ENCODE measurements around the gene CDK9.
"Not testable (repeated sequence)": the region's sequence is repeated elsewhere in the genome, so short reads cannot be mapped to it uniquely, and the experiment has no call there.

The CDK9 gene

DNA sequence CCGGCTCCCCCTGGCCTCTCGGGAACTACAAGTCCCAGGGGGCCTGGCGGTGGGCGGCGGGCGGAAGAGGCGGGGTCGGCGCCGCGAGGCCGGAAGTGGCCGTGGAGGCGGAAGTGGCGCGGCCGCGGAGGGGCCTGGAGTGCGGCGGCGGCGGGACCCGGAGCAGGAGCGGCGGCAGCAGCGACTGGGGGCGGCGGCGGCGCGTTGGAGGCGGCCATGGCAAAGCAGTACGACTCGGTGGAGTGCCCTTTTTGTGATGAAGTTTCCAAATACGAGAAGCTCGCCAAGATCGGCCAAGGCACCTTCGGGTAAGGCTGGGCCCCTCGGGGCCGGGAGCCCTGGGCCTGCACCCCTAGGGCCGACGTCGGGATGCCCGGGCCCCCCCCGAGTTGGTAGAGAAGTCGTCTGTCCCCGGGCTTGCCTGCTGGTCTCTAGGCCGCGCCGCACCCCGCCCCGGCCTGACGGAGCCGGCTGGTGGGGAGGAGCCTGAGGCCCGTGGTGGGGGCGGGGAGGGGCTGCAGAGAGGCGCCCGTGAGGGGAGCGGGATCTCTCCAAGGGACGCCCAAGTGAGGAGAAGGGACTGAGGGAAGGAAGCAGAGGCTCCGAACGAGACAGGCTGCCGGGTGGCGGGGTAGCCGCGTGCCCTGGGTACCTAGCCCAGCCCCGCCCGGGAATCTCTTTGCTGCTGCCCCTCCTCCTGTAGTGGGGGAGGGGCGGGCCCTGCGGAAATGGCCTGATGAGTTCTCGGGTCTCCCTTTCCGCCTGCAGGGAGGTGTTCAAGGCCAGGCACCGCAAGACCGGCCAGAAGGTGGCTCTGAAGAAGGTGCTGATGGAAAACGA is at the start of gene CDK9:
Gene CDK9 (plus strand): TSS at position 102 of the 840 bp plus-strand sequence. CDS start 115 bp downstream, at position 217.
- DNase-seq, result peak; percentile 83

DNA sequence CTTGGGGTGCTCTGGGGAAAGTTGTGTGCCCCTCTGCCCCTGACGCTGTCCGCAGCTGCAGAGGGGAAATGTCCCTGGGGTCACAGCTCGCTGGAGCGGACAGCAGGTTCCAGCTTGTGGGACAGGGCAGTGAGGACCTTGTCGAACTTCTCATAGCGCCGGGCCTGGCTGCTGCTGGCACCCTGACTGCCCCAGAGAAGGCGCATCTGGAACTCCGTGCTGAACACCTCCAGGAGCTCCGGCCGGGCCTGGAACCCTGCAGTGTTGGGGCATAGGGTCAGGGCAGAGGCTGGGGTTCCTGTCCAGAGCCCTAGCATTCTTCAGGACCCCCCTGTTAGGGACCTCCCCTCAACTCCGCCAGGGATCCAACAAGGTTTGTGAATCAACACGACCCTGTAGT is 47.2 kb upstream of the CDK9 start:
- DNase-seq, result no peak

DNA sequence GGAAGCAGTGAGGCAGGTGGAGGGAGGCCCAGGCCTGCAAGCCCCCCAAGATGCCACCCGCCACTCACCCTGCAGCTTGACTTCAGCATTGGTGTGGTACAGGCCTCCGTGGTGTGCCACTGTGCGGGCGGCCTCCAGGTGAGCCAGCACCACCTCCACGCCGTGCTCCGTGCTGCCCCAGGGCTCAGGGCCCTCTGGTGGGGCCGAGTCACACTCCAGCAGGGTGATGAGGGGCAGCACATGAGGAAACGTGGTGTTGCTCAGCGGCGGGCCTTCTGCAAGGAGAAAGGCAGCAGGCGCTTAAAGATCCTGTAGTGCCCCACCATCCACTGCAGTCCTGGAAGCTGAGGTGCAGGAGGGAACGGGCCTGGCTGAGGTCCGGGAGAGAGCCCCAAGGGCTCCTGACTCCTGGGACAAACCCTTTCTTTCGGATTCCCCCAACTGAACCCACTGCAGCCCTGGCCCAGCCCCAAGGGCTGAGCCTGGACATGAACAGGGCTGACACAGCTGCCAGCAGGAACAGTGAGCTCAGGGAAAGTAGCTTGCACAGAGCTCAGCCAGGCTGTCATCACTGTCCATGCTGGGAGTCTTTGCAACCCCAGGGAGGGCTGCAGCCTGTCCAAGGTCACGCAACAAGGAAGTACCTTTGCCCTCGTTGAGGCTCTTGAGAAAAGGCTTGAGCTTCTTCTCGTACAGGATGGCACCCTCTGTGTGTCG is 46.1 kb upstream of the CDK9 start:
- no peak for DNase-seq

DNA sequence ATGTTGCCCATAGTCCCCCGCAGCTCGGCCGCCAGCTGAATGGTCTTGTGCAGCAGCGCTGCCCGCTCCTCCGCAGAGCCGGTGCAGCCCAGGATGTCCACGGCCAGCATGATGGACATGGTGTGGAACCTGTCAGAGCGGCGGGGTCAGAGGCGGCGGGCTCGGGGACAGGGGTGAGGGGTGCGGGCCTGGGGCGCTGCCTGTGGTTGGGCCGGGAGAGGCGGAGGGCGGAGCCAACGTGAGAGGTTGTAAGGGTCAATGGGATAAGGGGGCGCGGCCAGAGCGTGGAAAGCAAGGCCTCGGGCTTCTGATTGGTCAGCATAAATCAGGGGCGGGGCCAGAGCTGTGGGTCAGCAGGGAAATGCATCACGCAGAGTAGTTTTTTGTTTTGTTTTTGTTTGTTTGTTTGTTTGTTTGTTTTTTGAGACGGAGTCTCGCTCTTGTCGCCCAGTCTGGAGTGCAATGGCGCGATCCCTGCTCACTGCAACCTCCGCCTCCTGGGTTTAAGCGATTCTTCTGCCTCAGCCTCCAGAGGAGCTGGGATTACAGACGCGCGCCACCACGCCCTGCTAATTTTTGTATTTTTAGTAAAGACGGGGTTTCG is 43.9 kb upstream of the CDK9 start:
- DNase-seq, result peak; percentile 43

DNA sequence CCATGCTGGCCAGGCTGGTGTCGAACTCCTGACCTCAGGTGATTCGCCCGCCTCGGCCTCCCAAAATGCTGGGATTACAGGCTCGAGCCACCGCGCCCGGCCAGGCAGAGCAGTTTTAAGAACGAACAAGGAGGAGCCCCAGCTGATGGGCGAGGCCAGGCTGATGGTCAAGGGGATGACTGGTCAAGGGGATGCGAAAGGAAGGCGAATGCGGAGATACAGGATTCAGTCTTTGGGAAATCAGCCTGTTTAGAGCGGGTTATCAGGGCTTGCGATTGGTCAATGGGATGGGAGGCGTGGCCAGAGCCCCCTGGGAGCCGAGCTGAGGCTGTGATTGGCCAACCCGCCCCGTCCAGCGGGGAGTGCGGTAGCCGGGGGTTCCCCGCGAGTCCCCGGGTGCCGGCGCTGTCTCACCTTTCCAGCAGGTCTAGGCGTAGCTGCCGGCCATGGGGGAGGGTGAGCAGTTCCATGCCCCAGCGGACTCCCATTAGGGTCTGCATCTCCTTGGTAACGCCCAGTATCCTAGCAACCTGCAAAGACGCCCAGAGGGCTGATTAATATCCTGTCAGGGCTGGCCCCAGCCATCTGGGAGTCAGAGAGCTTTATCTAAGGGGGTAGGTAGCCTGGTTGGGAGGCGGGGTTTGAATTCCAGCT is 43.3 kb upstream of the CDK9 start:
- DNase-seq, result peak; percentile 77

DNA sequence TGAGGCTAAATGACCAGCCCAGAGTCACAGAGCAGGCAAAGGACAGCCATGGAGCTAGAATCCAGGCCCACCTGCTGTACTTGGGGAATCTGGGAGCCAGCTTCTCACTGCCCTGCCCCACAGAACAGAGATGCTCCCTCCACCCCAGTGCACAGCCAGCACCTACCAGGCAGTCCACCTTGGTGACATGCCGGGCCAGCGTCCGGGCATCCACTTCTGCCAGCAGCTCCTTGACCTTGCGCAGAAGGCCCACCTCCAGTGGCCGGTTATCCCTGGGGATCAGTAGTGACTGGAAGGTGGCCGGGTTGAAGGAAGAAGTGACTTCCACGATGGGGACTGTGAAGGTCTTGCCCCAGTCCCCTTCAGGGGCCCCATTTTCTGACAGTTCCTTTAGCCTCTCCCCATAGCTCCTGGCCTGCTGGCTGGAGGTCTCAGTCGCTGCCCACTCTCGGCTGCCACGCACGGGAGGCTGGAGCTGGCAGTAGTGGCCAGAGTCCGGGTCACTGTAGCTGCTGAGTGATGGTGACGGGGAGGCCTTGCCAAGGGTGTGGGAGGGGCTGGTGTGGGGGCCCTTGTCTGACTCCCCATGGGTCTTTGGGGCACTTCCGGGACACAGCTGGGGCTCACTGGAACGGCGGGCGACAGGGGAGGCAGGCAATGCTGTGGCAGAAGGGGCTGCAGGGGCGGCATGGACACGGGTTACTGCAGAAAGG is 41.3 kb upstream of the CDK9 start:
- no peak for DNase-seq

DNA sequence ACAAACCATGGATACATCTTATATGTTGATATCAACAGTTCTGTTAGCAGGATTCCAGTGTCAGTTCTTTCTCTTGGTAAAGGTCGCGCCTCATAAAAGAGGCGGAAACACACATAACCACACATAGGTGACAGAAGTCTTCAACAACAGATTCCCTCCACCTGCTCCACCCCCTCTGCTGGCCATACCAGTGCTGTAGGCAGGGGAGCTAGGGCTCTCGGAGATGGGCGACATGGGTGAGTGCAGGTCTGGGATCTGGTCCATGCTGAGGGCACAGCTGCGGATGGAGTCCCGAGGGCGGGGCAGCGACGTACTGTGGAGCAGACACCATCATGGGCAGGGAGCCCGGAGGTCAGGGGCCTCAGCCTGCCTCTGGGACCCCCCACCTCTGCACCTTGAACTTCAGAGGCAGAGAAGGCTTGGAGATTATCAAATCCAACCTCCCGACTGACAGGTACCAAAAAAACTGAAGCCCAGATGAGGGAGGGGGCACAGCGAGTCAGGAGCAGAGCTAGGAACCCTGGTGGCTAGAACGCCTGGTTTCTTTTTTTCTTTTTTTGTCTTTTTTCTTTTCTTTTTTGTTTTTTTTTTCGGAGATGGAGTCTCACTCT is 38.8 kb upstream of the CDK9 start:
- DNase-seq, result no peak

DNA sequence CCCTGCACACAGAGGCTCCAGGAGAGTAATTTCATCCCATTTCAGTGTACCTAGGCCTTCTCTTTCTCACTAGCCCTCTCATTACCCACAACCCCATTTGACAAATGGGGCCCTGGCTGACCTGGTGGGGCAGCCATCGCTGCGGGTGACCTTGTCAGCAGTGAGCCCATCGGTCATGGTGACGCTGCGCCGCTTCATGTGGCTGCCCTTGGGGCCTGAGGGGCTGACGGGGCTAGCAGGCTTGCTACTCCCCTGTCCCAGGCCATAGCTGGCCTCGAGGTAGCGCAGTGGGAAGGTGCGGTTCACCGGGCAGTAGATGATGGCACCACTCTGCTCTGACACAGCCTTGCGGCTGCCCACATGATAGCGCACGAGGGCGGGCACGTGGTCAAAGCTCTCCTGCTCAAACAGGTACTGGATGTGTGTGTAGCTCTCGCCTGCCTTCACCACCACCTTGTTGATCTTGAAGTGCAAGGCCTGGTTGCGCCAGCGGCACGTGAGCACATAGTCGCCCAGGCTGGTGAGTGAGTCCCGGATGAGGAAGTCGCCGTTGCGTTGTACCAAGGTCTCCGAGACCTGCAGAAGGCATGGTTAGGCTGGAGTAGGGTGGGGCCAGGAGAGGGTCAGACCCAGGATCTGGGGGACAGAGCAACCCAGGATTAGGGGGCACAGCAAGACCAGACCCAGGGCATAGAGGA is 36.6 kb upstream of the CDK9 start:
- no peak for DNase-seq

DNA sequence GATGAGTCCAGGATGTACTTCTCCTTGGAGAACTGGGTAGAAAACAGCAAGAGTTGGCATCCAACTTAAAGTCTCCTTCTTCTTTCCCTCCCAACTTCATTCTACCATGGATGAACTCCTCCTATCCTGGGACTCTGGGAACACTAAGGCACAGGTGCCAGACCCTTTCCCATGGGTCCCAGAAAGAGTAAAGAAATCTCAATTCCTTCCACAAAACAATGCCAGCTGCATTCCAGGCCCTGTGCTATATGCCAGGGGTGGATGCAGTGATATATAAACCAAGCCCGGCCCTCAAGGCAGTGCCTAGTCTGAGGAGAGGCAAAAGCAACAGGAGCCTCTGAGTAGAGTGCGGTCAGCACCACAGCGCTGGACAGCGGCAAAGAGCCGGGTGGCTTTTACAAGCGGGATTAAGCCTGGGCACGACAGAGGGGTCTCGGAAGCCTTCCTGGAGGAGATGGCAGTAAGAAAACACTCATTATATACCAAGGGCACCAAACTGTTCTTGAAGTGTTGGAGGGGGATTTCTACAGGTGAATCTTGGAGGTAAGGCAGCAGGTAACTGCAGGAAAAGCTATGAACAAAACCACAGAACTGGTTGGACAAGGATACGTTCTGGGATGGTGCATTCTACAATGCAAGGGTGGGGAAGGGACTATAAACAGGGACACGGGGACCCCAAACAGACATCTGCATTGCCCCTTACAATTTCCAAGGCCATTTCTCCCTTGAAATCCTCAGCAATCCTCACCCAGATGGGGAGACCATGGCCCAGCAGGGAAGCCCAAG is 34.4 kb upstream of the CDK9 start:
- DNase-seq, result no peak

DNA sequence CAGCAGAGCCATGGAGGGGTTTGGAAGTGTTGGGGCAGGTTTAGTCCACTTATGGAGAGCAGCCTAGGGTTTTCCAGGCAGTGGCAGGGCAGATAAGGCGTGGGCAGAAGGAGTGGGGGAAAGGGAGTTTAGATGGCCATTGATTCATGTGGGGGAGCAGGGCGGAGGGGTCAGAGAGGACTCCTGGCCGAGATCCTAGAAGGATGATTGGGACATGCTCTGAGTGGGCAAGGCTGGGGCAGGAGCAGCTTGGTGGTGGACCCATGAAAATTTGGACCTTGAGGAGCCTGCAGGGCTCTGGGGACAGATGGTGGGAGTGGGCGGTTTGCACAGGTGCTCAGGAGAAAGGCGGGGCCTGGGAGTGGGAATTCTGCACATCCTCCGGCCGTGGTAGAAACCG is 32.7 kb upstream of the CDK9 start:
- no peak for DNase-seq

DNA sequence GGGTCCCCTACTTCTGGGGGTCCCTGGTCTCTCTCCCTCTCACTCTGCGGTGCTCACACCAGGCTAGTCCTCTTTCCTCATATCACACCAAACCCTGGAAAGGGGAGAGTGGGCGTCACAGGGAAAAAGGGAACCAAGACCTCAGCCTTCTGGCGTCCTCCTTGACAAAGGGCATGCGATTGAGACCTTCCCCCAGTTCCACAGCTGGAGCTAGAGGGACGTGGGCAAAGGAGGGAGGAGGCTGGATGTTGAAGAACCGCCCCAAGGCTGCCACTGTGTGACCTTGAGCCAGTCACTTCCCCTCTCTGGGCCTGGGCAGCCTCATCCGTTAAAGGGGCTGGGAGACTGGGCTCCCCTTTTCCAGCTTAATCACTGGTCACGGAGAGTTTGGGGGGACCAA is 32.2 kb upstream of the CDK9 start:
- no peak for DNase-seq

DNA sequence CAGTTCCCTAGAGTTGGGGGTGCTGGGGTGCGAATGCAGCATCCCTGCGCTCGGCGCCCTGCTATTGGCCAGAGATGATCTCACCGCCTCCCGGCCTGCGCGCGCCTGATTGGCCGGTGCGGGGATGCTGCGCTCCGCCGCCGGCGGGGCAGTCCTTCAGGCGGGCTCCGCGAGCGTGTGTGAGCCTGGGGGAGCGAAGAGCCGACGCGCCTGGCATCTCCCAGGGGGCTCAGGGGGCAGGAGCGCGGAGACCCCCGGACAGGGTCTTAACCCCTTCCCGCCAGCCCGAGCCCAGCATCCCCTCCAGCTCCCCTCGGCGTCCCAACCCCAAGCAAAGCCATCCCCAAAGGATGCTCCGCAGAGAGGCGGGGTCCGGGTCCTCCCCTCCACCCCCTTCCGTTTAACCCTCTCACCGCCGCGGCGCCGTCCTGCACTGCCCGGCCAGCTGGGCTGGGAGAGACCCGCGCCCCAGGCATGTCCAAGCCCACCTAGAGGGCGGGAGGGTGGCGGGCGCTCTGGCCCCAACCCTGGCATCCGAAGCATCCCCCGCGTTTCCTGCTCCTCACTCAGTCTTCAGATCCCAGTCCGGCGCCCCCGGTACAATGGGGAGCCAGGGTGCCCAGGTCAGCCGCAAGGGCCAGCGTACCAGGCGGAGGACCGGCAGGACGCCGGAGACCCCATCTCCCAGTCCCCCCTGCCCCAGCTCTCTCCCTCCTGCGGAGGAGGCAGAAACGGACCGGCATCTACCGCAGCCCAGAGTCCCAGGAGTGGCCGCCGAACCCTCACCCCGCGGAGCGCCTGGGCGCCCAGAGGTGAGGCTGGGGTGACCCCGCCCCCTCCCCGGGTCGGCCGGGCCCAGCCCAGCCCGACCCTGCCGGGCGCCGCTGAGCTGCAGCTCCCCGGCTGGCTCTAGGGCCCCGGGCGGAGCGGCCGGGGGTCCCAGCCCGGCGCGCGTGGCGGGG is 31.5 kb upstream of the CDK9 start:
- DNase-seq, result no peak

DNA sequence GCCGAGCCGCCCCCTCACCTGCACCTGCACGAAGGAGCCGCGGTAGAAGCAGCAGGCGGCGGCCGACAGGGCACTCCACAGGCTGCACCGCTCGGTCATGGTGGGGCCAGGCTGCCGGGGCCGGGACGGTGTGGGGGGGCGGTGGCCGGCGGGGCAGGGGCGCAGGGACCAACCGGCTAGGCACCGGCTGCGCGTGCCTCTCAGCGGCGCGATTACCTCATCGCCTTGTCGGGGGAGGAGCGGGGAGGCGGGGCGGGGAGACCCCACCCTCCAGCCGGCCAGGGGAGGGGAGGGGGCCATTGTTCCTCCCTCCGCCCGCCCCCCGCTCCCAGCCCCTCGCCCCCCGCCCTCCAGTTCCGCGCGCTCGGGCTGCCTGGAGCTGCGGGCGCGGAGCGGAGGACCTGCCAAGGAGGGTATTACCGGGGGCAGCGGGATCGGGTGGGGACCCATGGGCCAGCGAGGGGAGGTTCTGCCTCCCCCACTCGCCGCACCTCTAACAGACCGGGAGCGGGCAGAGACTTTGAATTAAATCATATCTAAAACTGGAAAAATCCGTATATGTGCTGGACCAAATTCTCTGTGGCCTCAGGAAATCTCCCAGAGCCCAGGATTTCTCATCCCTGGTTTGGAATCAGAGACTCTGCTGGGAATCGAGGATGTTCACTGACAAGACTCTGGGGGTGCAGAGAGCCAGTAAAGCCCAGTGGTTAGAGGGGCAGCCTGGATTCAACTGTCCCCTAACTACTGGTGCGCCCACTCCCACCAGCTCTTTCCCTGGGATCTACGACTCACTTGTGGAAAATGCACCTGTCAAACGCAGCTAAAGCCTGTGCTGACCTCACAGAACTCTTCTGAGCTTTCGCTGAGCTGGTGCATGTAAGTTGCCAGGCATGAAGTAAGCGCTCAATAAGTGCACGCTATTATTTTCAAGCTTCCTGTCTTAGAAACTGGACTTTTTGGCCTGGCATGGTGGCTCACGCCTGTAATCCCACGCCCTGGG is 30.5 kb upstream of the CDK9 start:
- DNase-seq, result no peak

DNA sequence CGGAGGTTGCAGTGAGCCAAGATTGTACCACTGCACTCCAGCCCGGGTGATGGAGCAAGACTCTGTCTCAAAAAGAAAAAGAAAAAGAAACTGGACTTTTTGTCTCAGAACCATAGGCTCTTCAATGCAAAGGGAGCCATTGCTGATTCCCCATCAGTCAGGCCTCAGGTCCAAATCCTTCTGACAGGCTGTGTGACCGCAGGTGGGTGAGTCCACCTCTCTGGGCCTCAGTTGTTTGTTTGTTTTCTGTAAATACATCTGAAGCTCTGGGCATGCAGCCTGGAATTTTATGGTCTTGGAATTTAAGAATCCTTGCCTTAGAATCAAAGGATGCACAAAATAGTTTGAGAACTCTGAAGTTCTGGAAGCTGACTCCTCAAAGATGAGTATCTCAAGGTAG is 29.6 kb upstream of the CDK9 start:
- DNase-seq, result no peak

DNA sequence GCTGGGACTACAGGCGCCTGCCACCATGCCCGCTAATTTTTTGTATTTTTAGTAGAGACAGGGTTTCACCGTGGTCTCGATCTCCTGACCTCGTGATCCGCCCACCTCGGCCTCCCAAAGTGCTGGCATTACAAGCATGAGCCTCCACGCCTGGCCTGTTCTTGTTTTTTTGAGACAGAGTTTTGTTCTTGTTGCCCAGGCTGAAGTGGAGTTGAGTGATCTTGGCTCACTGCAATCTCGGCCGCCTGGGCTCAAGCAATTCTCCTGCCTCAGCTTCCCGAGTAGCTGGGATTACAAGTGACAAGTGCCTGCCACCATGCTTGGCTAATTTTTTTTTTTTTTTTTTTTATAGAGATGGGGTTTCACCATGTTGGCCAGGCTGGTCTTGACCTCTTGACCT is 29.1 kb upstream of the CDK9 start:
- DNase-seq, result not testable (repeated sequence)

DNA sequence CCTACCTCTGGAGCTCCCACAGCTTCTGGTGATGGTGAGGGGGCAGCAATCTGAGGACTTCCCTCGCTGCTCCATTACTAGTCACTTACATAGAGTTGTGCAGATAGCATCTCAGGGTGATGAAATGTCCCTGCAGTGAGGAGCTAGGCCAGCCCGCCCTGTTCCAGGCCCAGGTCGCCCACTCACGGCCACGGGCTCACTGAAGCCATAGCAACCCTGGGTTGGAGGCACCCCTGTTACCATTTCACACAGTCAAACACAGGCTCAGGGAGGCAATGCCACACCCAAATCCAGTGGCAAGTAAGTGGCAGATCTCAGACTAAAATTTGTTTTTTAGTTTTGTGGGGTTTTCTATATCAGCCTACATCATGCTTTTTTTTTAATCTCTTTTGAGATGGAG is 27.0 kb upstream of the CDK9 start:
- DNase-seq, result no peak

DNA sequence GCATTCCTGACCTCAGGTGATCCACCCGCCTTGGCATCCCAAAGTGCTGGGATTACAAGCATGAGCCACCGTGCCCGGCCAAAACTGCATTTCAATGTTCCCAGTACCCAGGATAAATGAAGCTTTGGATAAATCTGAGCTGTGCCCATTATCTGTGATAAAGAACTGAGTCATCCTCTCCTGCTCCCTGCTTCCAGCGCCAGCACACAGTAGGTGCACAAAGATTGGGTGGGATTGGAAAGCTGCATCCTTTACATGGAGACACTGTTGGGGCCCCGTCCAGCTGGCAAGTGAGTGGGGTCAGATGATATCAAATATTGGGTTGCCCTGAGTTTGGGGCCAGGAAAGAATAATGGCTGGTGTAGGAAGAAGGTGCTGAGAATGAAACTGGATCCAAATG is 24.8 kb upstream of the CDK9 start:
- DNase-seq, result no peak

DNA sequence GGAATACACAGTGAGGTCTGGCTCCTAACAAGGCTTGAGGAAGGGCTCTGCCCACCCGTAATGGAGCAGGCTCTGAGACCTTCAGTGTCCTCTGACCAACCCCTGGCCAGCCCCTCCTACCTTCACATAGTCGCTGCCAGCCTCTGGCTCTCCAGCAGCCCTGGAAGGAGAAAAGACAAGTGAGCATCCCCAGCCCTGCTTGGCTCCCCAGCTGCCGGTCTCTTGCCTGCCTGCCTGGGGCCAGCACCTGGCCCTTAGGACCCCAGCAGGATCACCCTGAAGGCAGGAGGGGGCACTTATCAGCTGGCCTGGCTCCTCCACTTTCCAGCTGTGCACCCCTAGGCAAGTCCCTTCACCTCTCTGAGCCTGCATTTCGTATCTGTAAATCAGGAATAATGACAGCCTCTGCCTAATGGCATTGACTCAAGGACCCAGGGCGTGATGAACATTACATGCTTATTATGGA is 24.3 kb upstream of the CDK9 start:
- DNase-seq, result no peak

All from NCI-H2029 (cell line).